Activated naive CD4-positive, alpha-beta T cell treated with anti-CD3 and anti-CD28 coated beads, Interleukin-2, amount 50 U/mL, for 24 hours (primary cell): Measurements from ENCODE around the gene DNAJC12.
"Not testable (repeated sequence)": the region's sequence is repeated elsewhere in the genome, so short reads cannot be mapped to it uniquely, and the experiment has no call there.

Source experiments
- H3K27ac Mint-ChIP-seq: one replicate; pipeline ENCODE4 v1.8.0; 2021; ENCODE audit warnings: mild to moderate bottlenecking, mixed read lengths
- H3K27me3 Mint-ChIP-seq: one replicate; pipeline ENCODE4 v1.8.0; 2021; ENCODE audit warnings: mixed read lengths
- H3K36me3 Mint-ChIP-seq: one replicate; pipeline ENCODE4 v1.8.0; 2021; ENCODE audit warnings: mixed read lengths
- H3K4me1 Mint-ChIP-seq: one replicate; pipeline ENCODE4 v1.8.0; 2021; ENCODE audit warnings: mixed read lengths
- H3K4me3 Mint-ChIP-seq: one replicate; pipeline ENCODE4 v1.8.0; 2021; ENCODE audit warnings: mild to moderate bottlenecking, mixed read lengths
- H3K9me3 Mint-ChIP-seq: one replicate; pipeline ENCODE4 v1.8.0; 2021; ENCODE audit warnings: mixed read lengths

The DNAJC12 gene

GRCh38 chr10:67837541-67838314 is at the start of gene DNAJC12:
DNAJC12 (minus strand) TSS chr10:67838188; CDS start chr10:67838011, 177 bp downstream.
- Mint-ChIP-seq H3K27ac (peak within 1 kb of the TSS; percentile 35), H3K9me3 (no peaks in the 10 kb centered on the region), H3K36me3 (no peaks in the 10 kb centered on the region), H3K4me1 (peaks cover 4% of the 10 kb centered on the region), H3K27me3 (no peaks in the 10 kb centered on the region), H3K4me3 (peak within 1 kb of the TSS; percentile 42)

- Mint-ChIP-seq H3K36me3 (peaks cover 10% of the 10 kb centered on the region), H3K9me3 (no peaks in the 10 kb centered on the region), H3K27me3 (no peaks in the 10 kb centered on the region), H3K4me3 (peak overlapping the region; percentile 97), H3K4me1 (peaks cover 36% of the 10 kb centered on the region), H3K27ac (peak overlapping the region; percentile 74)
Observed at GRCh38 chr10:67884842-67885670, 47.1 kb upstream of the DNAJC12 start.

DNA sequence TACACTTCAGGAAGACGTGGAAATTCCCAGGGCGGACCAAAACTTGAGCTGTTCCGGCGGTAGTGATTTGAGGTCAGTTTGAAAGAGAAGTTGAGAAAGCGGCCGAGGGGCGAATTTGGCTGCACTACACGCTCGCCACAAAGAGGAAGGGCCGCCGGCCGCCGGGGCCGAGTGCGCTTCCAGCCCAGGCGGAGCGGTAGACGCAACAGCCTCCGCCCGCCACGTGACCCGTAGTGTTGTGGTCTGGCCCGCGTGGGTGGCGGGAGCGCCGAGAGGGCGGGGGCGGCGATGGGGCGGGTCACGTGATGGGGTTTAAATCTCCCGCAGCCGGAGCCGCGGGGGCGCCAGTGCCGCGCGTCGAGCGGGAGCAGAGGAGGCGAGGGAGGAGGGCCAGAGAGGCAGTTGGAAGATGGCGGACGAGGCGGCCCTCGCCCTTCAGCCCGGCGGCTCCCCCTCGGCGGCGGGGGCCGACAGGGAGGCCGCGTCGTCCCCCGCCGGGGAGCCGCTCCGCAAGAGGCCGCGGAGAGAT is 46.4 kb upstream of the DNAJC12 start, which contains the start of gene SIRT1:
TSS of gene SIRT1 (plus strand) at position 344 of the 529 bp plus-strand sequence. CDS start at position 410, 66 bp downstream.
- Mint-ChIP-seq H3K36me3 (peaks cover 6% of the 10 kb centered on the region), H3K4me3 (peak within 1 kb of the TSS; percentile 97), H3K27me3 (no peaks in the 10 kb centered on the region), H3K9me3 (no peaks in the 10 kb centered on the region), H3K27ac (peak within 1 kb of the TSS; percentile 98), H3K4me1 (peaks cover 32% of the 10 kb centered on the region)

GRCh38 chr10:67883710-67884312 is 45.8 kb upstream of the DNAJC12 start:
- no peaks in the 10 kb centered on the region for H3K9me3 Mint-ChIP-seq
- H3K27ac Mint-ChIP-seq, result peak overlapping the region; percentile 98
- peak overlapping the region; percentile 97 for H3K4me3 Mint-ChIP-seq
- H3K4me1 Mint-ChIP-seq, result peaks cover 27% of the 10 kb centered on the region
- H3K36me3 Mint-ChIP-seq, result peaks cover 5% of the 10 kb centered on the region
- no peaks in the 10 kb centered on the region for H3K27me3 Mint-ChIP-seq

DNA sequence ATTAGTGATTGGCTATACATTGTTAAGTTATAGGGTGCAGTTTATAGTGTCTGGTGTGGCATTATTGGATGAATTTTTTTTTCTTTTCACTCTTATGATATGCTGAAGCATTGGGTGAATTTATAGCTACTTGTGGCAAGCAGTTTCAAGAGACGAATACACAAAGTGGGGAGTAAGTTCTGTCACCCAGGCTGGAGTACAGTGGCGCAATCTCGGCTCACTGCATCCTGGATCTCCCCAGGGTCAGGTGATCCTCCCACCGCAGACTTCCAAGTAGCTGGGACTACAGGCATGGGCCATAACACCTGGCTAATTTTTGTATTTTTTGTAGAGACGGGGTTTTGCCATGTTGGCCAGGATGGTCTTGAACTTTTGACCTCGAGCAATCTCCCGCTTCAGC is 40.1 kb upstream of the DNAJC12 start:
- H3K9me3 Mint-ChIP-seq, result no peaks in the 10 kb centered on the region
- H3K36me3 Mint-ChIP-seq, result no peaks in the 10 kb centered on the region
- H3K4me1 Mint-ChIP-seq, result no peaks in the 10 kb centered on the region
- no peak overlapping the region for H3K27ac Mint-ChIP-seq
- no peaks in the 10 kb centered on the region for H3K27me3 Mint-ChIP-seq
- no peak overlapping the region for H3K4me3 Mint-ChIP-seq

DNA sequence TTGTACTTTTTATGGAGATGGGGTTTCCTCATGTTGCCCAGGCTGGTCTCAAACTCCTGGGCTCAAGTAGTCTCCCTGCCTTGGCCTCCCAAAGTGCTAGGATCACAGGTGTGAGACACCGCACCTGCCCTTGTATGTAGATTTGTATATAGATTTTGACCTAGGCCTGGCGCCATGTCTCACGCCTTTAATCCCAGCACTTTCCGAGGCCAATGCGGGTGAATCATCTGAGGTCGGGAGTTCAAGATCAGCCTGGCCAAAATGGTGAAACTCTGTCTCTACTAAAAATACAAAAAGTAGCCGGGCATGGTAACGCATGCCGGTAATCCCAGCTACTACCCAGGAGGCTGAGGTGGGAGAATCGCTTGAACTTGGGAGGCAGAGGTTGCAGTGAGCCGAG is 39.4 kb upstream of the DNAJC12 start:
- not testable (repeated sequence) for H3K9me3 Mint-ChIP-seq, H3K27ac Mint-ChIP-seq

DNA sequence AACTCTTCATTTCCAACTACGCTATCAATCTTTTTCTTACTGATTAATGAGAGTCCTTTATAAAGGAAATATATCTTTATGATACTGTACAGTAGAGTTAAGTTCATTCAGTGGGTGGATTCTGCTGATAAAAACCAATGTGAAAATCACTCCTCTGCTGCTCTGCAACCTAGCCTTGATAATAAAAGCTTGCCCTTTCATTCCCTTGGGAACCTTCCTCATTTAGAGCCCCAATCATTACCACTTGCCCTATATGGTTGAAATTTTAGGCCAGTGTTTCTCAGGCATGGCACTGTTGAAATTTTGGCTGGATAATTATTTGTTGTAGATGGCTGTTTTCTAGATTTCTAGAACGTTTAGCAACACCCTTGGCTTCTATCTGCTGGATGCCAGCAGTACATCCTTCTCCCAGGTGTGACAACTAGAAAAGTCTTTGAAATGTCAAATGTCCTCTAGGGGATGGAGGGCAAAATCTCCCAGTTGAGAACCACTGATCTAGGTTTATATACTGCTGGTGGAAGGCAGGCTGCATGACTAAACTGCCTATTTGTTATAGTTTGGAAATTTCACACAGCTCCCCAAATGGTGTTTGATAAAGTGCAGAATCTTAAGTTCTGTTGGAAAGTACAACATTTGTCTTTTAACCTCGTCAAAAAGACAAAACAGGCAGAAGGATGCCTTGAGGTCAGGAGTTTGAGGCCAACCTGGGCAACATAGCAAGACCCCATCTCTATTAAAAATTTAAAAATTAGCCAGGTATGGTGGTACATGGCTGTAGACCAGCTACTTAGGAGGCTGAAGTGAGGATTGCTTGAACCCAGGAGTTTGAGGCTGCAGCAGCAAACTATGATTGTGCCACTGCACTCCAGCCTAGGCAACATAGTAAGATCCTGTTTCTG is 37.6 kb upstream of the DNAJC12 start:
- no peak overlapping the region for H3K27ac Mint-ChIP-seq
- H3K4me1 Mint-ChIP-seq, result no peaks in the 10 kb centered on the region
- H3K9me3 Mint-ChIP-seq, result no peaks in the 10 kb centered on the region
- H3K36me3 Mint-ChIP-seq, result no peaks in the 10 kb centered on the region
- no peaks in the 10 kb centered on the region for H3K27me3 Mint-ChIP-seq
- H3K4me3 Mint-ChIP-seq, result no peak overlapping the region

More for the DNA sequence above, 39.4 kb upstream of the DNAJC12 start:
- H3K36me3 Mint-ChIP-seq, H3K4me1 Mint-ChIP-seq, H3K4me3 Mint-ChIP-seq, H3K27me3 Mint-ChIP-seq: not testable (repeated sequence)

DNA sequence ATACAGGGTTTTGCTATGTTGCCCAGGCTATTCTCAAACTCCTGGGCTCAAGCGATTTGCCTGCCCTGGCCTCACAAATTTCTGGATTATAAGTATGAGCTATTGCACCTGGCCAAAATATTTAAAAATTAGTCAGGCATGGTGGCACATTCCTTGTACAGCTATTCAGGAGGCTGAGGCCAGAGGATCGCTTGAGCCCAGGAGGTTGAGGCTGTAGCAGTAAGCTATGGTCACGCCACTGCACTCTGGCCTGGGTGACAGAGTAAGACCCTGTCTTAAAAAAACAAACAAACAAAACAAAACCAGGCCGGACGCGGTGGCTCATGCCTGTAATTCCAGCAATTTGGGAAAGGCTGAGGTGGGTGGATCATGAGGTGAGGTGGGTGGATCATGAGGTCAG is 32.0 kb upstream of the DNAJC12 start:
- Mint-ChIP-seq H3K9me3 (no peaks in the 10 kb centered on the region), H3K4me3 (no peak overlapping the region), H3K36me3 (no peaks in the 10 kb centered on the region), H3K4me1 (no peaks in the 10 kb centered on the region), H3K27me3 (no peaks in the 10 kb centered on the region), H3K27ac (no peak overlapping the region)

DNA sequence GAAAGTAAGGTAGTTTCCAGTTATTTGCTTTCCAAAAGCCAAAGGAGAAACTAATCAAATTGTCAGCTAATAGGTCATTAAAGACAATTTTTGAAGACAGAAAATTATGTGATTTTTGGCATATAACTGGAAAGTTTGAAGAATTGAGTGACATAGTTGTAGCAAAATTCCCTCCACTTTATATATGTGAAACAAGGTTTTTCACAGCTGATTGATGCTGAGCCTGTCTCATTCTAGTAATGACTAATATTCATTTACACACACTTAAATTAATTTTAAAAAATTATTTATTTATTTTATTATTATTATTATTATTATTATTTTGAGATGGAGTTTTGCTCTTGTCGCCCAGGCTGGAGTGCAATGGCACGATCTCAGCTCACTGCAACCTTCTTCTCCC is 30.1 kb upstream of the DNAJC12 start:
- Mint-ChIP-seq H3K4me3 (no peak overlapping the region), H3K4me1 (no peaks in the 10 kb centered on the region), H3K9me3 (no peaks in the 10 kb centered on the region), H3K27ac (no peak overlapping the region), H3K36me3 (no peaks in the 10 kb centered on the region), H3K27me3 (no peaks in the 10 kb centered on the region)

- H3K27ac Mint-ChIP-seq, result no peak overlapping the region
- no peaks in the 10 kb centered on the region for H3K36me3 Mint-ChIP-seq
- H3K4me1 Mint-ChIP-seq, result no peaks in the 10 kb centered on the region
- H3K4me3 Mint-ChIP-seq, result no peak overlapping the region
- no peaks in the 10 kb centered on the region for H3K9me3 Mint-ChIP-seq
- no peaks in the 10 kb centered on the region for H3K27me3 Mint-ChIP-seq
Observed at GRCh38 chr10:67864607-67865371, 26.8 kb upstream of the DNAJC12 start.

DNA sequence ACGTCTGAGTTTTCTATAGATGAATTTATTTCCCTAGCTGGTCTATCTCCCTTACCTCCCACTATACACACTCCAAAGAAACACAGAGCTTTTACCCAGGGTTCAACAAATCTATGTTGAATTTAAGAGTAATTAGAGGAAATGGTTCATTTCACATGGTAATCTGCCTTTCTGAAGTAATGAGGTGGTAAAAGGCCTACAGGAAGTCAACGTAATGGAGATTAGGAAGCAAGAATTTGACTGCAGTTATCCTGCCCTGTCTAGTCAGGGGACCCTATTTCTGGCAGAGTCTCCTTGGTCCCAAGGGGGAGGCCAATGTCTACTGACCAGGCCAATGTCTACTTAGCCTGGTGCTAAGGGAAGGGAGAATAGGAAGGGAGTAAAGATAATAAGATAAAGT is 25.1 kb upstream of the DNAJC12 start:
- H3K9me3 Mint-ChIP-seq, result no peaks in the 10 kb centered on the region
- H3K4me3 Mint-ChIP-seq, result no peak overlapping the region
- H3K27ac Mint-ChIP-seq, result no peak overlapping the region
- no peaks in the 10 kb centered on the region for H3K27me3 Mint-ChIP-seq
- no peaks in the 10 kb centered on the region for H3K4me1 Mint-ChIP-seq
- no peaks in the 10 kb centered on the region for H3K36me3 Mint-ChIP-seq

- Mint-ChIP-seq H3K4me1 (no peaks in the 10 kb centered on the region), H3K27ac (no peak overlapping the region), H3K36me3 (no peaks in the 10 kb centered on the region), H3K9me3 (no peaks in the 10 kb centered on the region), H3K4me3 (no peak overlapping the region), H3K27me3 (no peaks in the 10 kb centered on the region)
Observed at GRCh38 chr10:67861750-67862432, 23.9 kb upstream of the DNAJC12 start.

GRCh38 chr10:67858971-67859370 is 21.0 kb upstream of the DNAJC12 start:
- Mint-ChIP-seq H3K36me3 (no peaks in the 10 kb centered on the region), H3K4me3 (no peak overlapping the region), H3K9me3 (no peaks in the 10 kb centered on the region), H3K4me1 (peaks cover 4% of the 10 kb centered on the region), H3K27me3 (no peaks in the 10 kb centered on the region), H3K27ac (no peak overlapping the region)

- Mint-ChIP-seq H3K27me3 (no peaks in the 10 kb centered on the region), H3K4me1 (peaks cover 13% of the 10 kb centered on the region), H3K4me3 (no peak overlapping the region)
Observed at GRCh38 chr10:67853512-67853911, 15.5 kb upstream of the DNAJC12 start.

More at GRCh38 chr10:67853512-67853911, 15.5 kb upstream of the DNAJC12 start:
- peaks cover 3% of the 10 kb centered on the region for H3K36me3 Mint-ChIP-seq
- H3K9me3 Mint-ChIP-seq, result no peaks in the 10 kb centered on the region
- H3K27ac Mint-ChIP-seq, result no peak overlapping the region
